K562 (cell line): Measurements from ENCODE around the gene TDG. TPM values are rescaled to one million over a fixed set of nuclear protein-coding genes. Genes with fewer than 3 reads are reported as not detected.
A peak's percentile ranks its signal among the peaks of the same experiment; 100 is the strongest.

ENCODE experiments used
- ATF1 ChIP-seq, 2 experiments: fragments of 450-650 bp in 1 of 2; IDR thresholded peaks; 2 replicates each; pipeline ENCODE4 v1.6.1; 2016; ENCODE audit warnings: missing compliant biosample characterization in 1 of 2, missing genetic modification characterization in 1 of 2
- CREB1 ChIP-seq, 2 experiments: sonication (generic) in 1 of 2; formaldehyde crosslinking in 1 of 2; IDR thresholded peaks; 2 replicates each; pipeline versions ENCODE4 v1.6.1 to v1.8.0; 2012 to 2022; ENCODE audit warnings: inconsistent platforms in 1 of 2, mild to moderate bottlenecking in 1 of 2, missing genetic modification reagents in 1 of 2, moderate library complexity in 1 of 2
- EGR1 ChIP-seq: fragments of 450-650 bp; conservative IDR thresholded peaks from 2 replicates; pipeline ENCODE4 v1.6.1; 2017; ENCODE audit warnings: mild to moderate bottlenecking
- FOXJ2 ChIP-seq: fragments of 200-800 bp; sonication (Bioruptor generic); IDR thresholded peaks from 2 replicates; pipeline ENCODE4 v1.6.1; 2016; ENCODE audit warnings: missing genetic modification characterization, missing compliant biosample characterization
- SAP30 ChIP-seq: fragments of 200-600 bp; sonication (generic); IDR thresholded peaks from 2 replicates; pipeline ENCODE4 v1.6.1; 2012; ENCODE audit warnings: borderline replicate concordance, low read depth, mild to moderate bottlenecking, moderate library complexity, low read length, control low read depth, inconsistent platforms; ENCODE audit not compliant: insufficient read depth, poor library complexity, severe bottlenecking
- SP2 ChIP-seq: IDR thresholded peaks from 2 replicates; pipeline ENCODE4 v1.6.1; 2011; ENCODE audit warnings: mild to moderate bottlenecking, low read depth, low read length, moderate library complexity; ENCODE audit not compliant: poor library complexity, severe bottlenecking; ENCODE audit errors: extremely low read depth
- ZBTB7A ChIP-seq: IDR thresholded peaks from 2 replicates; pipeline ENCODE4 v1.6.1; 2011; ENCODE audit warnings: low read depth, mild to moderate bottlenecking, low read length, moderate library complexity, borderline replicate concordance; ENCODE audit not compliant: control insufficient read depth
- ZC3H8 ChIP-seq: fragments of 450-650 bp; IDR thresholded peaks from 2 replicates; pipeline ENCODE4 v1.6.1; 2017
- ZNF197 ChIP-seq: fragments of 200-800 bp; sonication (Bioruptor generic); IDR thresholded peaks from 2 replicates; pipeline ENCODE4 v1.6.1; 2016; ENCODE audit warnings: low read depth, missing genetic modification characterization, missing compliant biosample characterization
- ZNF695 ChIP-seq: fragments of 450-650 bp; formaldehyde crosslinking; IDR thresholded peaks from 2 replicates; pipeline ENCODE4 v1.4.0; 2020; ENCODE audit warnings: mild to moderate bottlenecking, moderate library complexity
- ZSCAN32 ChIP-seq: fragments of 450-650 bp; formaldehyde crosslinking; IDR thresholded peaks from 2 replicates; pipeline ENCODE4 v1.4.0; 2020; ENCODE audit warnings: mild to moderate bottlenecking, moderate library complexity
- polyA plus RNA-seq, 8 experiments: library from polyadenylated mRNA; depleted of rRNA in 4 of 8; stranded (reverse) in 5 of 8; unstranded in 3 of 8; fragments of >200 nt; fragmentation: Nextera tagmentation in 2 of 8; fragmentation: Illumina TruSeq in 1 of 8; extraction: Ambion mirVana in 2 of 8; extraction: Trizol in 1 of 8; gene quantifications; 2 replicates each; pipeline versions ENCODE4 v1.2.1 to v1.2.3, GENCODE V29; 2011 to 2014; ENCODE audit warnings: inconsistent platforms in 1 of 8, missing spikeins in 1 of 8
- total RNA-seq, 7 experiments: library from RNA; depleted of rRNA in 6 of 7; stranded (reverse); fragments of >200 nt in 6 of 7; fragmentation: Illumina TruSeq in 2 of 7; extraction: Trizol in 2 of 7; gene quantifications; 2 replicates each; pipeline versions ENCODE4 v1.2.1 to v1.2.3, GENCODE V29; 2011 to 2021; ENCODE audit warnings: low replicate concordance in 1 of 7
- TF ChIP-seq, protein P1 (sequence below), 2 experiments: IDR thresholded peaks; 2 replicates each; pipeline ENCODE4 v1.6.1; 2012; ENCODE audit warnings: improper control_type of control experiment in 2 of 2, low read depth in 2 of 2, low read length in 2 of 2, borderline replicate concordance in 1 of 2
- TF ChIP-seq, protein P2 (sequence below): sonication (generic); formaldehyde crosslinking; IDR thresholded peaks from 2 replicates; pipeline ENCODE4 v1.8.0; 2022; ENCODE audit warnings: missing genetic modification reagents, mild to moderate bottlenecking, moderate library complexity, borderline replicate concordance
- TF ChIP-seq, protein P3 (sequence below): IDR thresholded peaks from 2 replicates; pipeline ENCODE4 v1.6.1; 2014; ENCODE audit warnings: antibody characterized with exemption

The TDG gene
- total and polyA plus RNA-seq, 9 of the 15 experiments (the other 6 are each of a cell fraction or from before 2014, with no cell fraction given), result 37.6 to 77.2 (median 64.0) TPM

DNA sequence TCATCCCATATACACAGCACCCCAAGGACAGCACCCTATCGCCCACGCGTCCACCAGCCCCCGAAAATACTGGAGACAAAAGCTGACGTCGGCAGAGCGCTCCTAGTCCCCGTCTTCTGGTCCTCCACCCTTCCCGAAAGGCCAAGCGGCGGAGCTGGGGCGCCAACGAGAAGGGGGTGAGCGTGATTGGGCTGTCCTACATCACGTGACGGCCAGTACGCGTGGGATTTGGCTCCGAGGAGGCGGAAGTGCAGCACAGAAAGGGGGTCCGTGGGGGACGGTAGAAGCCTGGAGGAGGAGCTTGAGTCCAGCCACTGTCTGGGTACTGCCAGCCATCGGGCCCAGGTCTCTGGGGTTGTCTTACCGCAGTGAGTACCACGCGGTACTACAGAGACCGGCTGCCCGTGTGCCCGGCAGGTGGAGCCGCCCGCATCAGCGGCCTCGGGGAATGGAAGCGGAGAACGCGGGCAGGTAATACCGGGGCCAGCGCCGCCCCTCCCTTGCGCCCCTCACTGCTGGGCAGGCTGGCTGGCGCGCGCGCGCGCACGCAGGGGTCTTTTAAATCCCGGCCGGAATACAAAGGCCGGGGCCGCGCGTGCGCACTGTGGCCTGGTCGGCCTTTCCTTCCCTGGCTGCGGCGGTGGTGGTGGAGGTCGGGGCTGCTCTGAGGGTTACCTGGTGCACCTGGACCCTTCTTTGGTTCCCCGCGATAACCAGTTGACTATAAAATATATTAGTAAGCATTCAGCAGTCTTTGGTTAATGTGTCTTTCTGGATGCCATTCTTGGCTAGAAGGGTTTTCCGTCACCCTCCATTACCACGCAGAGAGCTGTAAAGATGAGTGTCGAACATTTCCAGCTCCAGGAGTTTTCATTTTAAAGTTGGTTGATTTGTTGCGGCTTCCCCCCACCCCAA is at the start of gene TDG (continued):
- TF ChIP-seq, protein P1, sequence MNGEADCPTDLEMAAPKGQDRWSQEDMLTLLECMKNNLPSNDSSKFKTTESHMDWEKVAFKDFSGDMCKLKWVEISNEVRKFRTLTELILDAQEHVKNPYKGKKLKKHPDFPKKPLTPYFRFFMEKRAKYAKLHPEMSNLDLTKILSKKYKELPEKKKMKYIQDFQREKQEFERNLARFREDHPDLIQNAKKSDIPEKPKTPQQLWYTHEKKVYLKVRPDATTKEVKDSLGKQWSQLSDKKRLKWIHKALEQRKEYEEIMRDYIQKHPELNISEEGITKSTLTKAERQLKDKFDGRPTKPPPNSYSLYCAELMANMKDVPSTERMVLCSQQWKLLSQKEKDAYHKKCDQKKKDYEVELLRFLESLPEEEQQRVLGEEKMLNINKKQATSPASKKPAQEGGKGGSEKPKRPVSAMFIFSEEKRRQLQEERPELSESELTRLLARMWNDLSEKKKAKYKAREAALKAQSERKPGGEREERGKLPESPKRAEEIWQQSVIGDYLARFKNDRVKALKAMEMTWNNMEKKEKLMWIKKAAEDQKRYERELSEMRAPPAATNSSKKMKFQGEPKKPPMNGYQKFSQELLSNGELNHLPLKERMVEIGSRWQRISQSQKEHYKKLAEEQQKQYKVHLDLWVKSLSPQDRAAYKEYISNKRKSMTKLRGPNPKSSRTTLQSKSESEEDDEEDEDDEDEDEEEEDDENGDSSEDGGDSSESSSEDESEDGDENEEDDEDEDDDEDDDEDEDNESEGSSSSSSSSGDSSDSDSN (IDR thresholded peaks at IDR 0.05; ENCODE audit: borderline replicate concordance in 1 of 2, low read depth in 2 of 2, low read length in 2 of 2), result peak in 1 of 2 experiments; percentile 40; a peak in 1 of 4 replicates
- TF ChIP-seq ZBTB7A (peak; percentile 94), EGR1 (peak; percentile 92), SAP30 (peak; percentile 84), SP2 (peak; percentile 45), ZNF695 (CRISPR knock-in tag) (no peak), ZNF197 (no peak), ATF1 (CRISPR knock-in tag; IDR thresholded peaks at IDR 0.05) (no peak), ATF1 (tag; IDR thresholded peaks at IDR 0.05) (peak; percentile 90), ZSCAN32 (CRISPR knock-in tag) (no peak), CREB1 (IDR thresholded peaks at IDR 0.05) (peak; percentile 42), CREB1 (CRISPR knock-in tag; IDR thresholded peaks at IDR 0.05) (peak; percentile 74), ZC3H8 (no peak), FOXJ2 (tag) (no peak)
- TF ChIP-seq, protein P2, sequence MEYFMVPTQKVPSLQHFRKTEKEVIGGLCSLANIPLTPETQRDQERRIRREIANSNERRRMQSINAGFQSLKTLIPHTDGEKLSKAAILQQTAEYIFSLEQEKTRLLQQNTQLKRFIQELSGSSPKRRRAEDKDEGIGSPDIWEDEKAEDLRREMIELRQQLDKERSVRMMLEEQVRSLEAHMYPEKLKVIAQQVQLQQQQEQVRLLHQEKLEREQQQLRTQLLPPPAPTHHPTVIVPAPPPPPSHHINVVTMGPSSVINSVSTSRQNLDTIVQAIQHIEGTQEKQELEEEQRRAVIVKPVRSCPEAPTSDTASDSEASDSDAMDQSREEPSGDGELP (CRISPR knock-in tag), result peak; percentile 88
- TF ChIP-seq, protein P3, sequence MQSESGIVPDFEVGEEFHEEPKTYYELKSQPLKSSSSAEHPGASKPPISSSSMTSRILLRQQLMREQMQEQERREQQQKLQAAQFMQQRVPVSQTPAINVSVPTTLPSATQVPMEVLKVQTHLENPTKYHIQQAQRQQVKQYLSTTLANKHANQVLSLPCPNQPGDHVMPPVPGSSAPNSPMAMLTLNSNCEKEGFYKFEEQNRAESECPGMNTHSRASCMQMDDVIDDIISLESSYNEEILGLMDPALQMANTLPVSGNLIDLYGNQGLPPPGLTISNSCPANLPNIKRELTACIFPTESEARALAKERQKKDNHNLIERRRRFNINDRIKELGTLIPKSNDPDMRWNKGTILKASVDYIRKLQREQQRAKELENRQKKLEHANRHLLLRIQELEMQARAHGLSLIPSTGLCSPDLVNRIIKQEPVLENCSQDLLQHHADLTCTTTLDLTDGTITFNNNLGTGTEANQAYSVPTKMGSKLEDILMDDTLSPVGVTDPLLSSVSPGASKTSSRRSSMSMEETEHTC, result no peak; the same call in 1 of the 2 replicates
